BE2C (cell line): ENCODE measurements around the gene MTHFD1.

Source experiments
- DNase-seq: peaks from one replicate; pipeline ENCODE4 v3.0.0-alpha.2; 2020
- H3K27me3 ChIP-seq: fragments of 250-450 bp; sonication (Bioruptor Pico); 2 replicates; pipeline ENCODE4 v1.5.1; 2020; ENCODE audit warnings: mild to moderate bottlenecking
- H3K36me3 ChIP-seq: fragments of 250-450 bp; sonication (Bioruptor Pico); 2 replicates; pipeline ENCODE4 v1.5.1; 2020; ENCODE audit warnings: mild to moderate bottlenecking
- H3K4me1 ChIP-seq: fragments of 250-450 bp; sonication (Bioruptor Pico); 2 replicates; pipeline ENCODE4 v1.5.1; 2020
- H3K4me3 ChIP-seq: 2 replicates; pipeline ENCODE4 v1.5.1; 2011; ENCODE audit warnings: low read depth, low read length
- H3K9me3 ChIP-seq: fragments of 250-450 bp; sonication (Bioruptor Pico); 2 replicates; pipeline ENCODE4 v1.5.1; 2020
- TF ChIP-seq, protein P1 (sequence below): IDR thresholded peaks from 2 replicates; pipeline ENCODE4 v1.5.1; 2012; ENCODE audit warnings: mild to moderate bottlenecking, low read depth, low read length

The MTHFD1 gene

DNA sequence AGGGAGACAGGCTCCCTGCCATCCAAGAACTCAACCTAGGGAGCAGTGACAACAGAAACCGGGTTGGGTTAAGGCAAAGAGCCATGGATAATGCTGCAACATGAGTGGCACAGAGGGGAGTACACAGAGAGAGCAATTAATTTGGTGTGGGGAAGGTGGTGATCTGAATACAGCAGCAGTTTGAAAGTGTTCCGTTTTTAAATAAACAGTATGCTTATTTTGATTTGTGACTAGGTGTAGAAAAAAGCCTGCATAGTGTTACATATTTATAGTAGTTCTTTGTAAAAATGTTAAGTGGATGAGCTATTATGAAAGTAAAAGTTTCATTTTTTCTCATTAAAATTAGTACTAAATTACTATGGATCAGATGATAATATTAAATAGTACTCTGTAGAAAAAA, 85.9 kb downstream of the MTHFD1 start:
- H3K36me3 ChIP-seq, result peaks cover 5% of the 10 kb centered on the region
- H3K4me1 ChIP-seq, result peaks cover 12% of the 10 kb centered on the region; the same call in 1 of the 2 replicates
- H3K9me3 ChIP-seq, result no peaks in the 10 kb centered on the region
- no peak overlapping the region for H3K4me3 ChIP-seq
- DNase-seq, result no peak
- no peaks in the 10 kb centered on the region for H3K27me3 ChIP-seq
- TF ChIP-seq, protein P1, sequence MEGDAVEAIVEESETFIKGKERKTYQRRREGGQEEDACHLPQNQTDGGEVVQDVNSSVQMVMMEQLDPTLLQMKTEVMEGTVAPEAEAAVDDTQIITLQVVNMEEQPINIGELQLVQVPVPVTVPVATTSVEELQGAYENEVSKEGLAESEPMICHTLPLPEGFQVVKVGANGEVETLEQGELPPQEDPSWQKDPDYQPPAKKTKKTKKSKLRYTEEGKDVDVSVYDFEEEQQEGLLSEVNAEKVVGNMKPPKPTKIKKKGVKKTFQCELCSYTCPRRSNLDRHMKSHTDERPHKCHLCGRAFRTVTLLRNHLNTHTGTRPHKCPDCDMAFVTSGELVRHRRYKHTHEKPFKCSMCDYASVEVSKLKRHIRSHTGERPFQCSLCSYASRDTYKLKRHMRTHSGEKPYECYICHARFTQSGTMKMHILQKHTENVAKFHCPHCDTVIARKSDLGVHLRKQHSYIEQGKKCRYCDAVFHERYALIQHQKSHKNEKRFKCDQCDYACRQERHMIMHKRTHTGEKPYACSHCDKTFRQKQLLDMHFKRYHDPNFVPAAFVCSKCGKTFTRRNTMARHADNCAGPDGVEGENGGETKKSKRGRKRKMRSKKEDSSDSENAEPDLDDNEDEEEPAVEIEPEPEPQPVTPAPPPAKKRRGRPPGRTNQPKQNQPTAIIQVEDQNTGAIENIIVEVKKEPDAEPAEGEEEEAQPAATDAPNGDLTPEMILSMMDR, result no peak

DNA sequence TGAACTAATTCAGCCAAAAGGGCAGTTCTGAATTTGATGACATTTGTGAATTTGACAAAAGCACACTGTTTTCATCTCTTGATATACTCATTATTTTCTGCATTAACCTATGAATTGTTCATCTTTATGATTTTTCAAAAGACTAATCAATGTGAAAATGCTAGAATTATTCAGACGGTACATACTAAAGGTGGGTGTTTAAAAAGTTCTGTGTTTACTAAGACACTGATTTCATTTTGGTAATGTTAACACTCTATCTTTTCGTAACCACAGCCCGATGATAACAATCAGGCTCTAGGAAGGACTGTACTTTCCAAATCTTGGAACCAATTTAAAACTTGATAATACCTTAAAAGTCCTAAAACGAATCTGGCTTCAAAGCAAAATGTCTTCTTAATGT, 86.5 kb downstream of the MTHFD1 start:
- Histone ChIP-seq H3K4me1 (peaks cover 12% of the 10 kb centered on the region; the same call in 1 of the 2 replicates), H3K27me3 (no peaks in the 10 kb centered on the region), H3K9me3 (no peaks in the 10 kb centered on the region), H3K36me3 (peaks cover 5% of the 10 kb centered on the region), H3K4me3 (no peak overlapping the region)
- DNase-seq, result no peak
- TF ChIP-seq, protein P1, result no peak

DNA sequence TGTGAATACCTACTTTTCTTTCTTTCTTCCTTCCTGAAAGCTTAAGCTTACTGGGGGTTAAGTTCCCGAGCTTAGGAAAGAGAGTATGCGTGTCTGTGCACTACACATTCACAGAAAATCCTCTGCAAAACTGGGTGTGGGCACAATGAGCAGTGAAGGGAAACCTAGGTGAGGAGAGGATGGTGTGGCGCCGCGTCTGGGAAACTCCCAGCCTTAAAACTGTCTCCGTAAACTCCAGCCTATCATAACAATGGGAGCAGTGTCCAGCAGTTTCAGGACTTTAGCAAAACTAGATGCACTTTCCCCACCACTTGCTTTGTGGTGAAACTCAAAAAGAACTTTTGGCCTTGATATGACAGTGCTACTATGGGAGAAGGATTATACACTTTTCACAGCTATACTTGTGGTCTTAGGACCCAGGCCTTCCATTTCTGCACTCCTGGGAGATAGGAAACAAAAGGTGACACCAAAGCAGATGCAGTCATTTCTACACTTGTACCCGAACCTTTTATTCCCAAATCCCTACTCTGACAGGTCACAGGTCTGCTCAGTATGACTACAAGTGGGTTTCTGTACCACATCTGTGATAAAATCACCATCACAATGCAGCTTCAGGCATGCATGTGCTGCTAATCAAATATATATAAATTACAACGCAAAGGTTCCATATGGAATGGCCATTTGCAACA, 87.6 kb downstream of the MTHFD1 start:
- Histone ChIP-seq H3K9me3 (no peaks in the 10 kb centered on the region), H3K4me3 (no peak overlapping the region), H3K27me3 (no peaks in the 10 kb centered on the region), H3K4me1 (peaks cover 12% of the 10 kb centered on the region; the same call in 1 of the 2 replicates), H3K36me3 (no peaks in the 10 kb centered on the region)
- no peak for DNase-seq
- TF ChIP-seq, protein P1, result no peak

DNA sequence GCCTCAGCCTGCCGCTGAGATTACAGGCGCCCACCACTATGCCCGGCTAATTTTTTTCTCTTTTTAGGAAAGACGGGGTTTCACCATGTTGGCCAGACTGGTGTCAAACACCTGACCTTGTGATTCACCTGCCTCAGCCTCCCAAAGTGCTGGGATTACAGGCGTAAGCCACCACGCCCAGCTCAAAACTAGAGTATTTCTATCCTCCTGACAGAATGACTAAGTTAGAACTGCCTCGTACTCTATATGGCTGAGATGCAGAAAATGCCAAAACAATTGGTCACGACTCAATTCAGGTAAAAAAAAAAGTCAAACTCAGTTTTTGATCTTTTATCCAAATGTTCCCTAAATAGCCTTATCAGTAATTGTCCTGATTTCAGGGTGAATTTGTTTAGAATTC, 88.3 kb downstream of the MTHFD1 start:
- DNase-seq, result no peak
- Histone ChIP-seq H3K36me3 (peaks cover under 1% of the 10 kb centered on the region; the same call in 1 of the 2 replicates), H3K27me3 (no peaks in the 10 kb centered on the region), H3K4me1 (peaks cover 12% of the 10 kb centered on the region; the same call in 1 of the 2 replicates), H3K9me3 (no peaks in the 10 kb centered on the region), H3K4me3 (no peak overlapping the region)
- TF ChIP-seq, protein P1, result no peak

DNA sequence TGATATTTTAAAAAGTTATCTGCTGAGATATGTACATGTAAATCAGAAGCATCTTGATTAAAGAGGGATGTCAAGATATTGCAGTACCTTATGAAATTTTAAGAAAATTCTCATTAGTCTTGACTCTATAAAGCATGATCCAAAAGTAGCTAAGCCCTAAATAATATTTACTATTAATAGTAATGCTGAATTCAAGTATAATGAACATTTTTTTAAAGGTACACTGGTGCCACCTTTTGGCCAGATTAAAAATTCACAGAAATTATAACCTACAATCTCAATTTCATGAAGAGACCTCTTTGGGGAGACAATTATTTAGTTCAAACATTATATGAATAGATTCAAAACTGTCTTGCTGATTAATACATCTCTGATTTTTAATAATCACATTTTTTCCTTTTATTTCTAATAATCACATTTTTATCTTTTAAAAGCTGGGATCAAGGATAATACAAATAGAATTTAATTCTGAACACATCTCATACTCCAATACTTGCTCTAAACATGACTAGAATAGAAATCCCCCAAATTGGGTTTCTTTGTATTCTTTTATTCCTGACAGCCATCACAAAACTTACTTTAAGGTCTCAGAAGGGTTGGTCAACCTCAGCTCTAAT, 90.6 kb downstream of the MTHFD1 start:
- no peak overlapping the region for H3K4me3 ChIP-seq
- TF ChIP-seq, protein P1, result peak; percentile 37; the same call in 1 of the 2 replicates
- DNase-seq, result no peak
- H3K36me3 ChIP-seq, result peaks cover 5% of the 10 kb centered on the region; the same call in 1 of the 2 replicates
- no peaks in the 10 kb centered on the region for H3K27me3 ChIP-seq
- H3K9me3 ChIP-seq, result no peaks in the 10 kb centered on the region
- H3K4me1 ChIP-seq, result peaks cover 12% of the 10 kb centered on the region; the same call in 1 of the 2 replicates

DNA sequence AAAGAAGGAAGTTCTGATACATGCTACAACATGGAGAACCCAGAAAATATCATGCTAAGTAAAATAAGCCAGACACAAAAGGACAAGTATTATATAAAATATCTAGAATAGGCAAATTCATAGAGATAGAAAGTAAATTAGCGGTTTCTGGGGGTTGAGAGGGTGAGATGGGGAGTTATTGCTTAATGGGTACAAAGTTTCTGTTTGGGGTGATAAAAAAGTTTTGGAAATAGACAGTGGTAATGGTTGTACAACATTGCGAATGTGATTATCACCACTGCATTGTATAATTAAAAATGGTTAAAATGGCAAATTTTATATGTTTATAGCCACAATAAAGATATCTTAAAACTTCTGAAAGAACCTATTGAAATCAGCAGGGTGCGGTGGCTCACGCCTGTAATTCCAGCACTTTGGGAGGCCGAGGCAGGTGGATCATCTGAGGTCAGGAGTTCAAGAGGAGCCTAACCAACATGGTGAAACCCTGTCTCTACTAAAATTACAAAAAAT, 100.5 kb downstream of the MTHFD1 start:
- Histone ChIP-seq H3K36me3 (peaks cover 45% of the 10 kb centered on the region), H3K9me3 (no peaks in the 10 kb centered on the region), H3K4me1 (peaks cover 9% of the 10 kb centered on the region), H3K27me3 (no peaks in the 10 kb centered on the region), H3K4me3 (no peak overlapping the region)
- DNase-seq, result no peak
- TF ChIP-seq, protein P1, result no peak
